NCI-H2107 (cell line): ENCODE results near the gene HIC2.
"Not testable (repeated sequence)": the region's sequence is repeated elsewhere in the genome, so short reads cannot be mapped to it uniquely, and the experiment has no call there.

Experiments
- DNase-seq: peaks from one replicate; lab custom pipeline; 2025; lab: John Stamatoyannopoulos, UW

The HIC2 gene

DNA sequence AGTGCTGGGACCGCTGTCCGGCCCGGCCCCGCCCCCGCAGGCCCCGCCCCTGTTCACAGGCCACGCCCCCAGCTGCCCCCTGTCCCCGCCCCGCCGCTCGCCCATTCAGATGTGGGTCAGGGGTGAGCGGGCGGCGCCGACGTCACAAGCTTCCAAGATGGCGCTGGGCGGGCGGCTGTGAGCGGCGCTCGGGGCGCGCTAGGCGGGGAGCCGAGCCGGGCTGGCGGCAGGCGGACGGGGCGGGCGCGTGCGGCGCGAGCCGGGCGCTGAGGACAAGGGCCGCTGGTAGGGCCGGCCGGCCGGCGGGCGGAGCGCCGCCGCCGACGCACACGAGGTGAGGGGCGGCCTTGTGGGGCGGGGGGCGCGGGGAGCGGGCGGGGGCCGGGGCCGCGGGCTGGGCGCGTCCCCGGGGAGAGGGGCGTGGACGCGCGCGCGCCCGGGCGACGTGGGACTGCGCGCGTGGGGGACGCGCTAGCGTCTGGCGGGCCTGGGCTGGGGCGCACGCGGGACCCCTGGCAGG is at the start of gene HIC2:
HIC2 (plus strand) TSS at position 145 of the 520 bp plus-strand sequence. CDS start 25,461 bp downstream, outside the sequence.
- DNase-seq: not testable (repeated sequence)

- not testable (repeated sequence) for DNase-seq
Measured at GRCh38 chr22:21368603-21369310, 48.4 kb upstream of the HIC2 start.

DNA sequence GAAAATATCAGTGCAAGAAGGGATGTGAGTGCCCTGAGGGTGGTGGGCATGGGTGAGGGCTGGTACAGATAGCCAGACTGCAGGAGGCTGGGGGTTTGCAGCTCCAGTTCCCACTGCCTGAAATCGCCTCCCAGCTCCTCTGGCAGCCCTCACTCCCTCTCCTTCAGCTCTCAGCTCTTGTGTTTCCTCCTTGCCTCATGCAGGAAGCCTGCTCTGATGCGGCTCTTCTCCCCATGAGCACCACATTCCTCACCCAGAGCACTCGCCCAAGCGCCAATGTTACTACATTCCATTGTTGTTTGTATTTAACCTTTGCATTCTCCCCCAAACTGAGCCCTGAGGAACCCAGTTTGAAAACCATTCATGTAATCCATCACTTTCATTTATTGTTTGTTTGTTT is 41.3 kb upstream of the HIC2 start:
- DNase-seq: not testable (repeated sequence)

- DNase-seq: not testable (repeated sequence)
Measured at GRCh38 chr22:21383701-21384467, 33.3 kb upstream of the HIC2 start, which contains the start of gene RIMBP3B. TSS of gene RIMBP3B (plus strand) at chr22:21383751. CDS start at chr22:21383859, 108 bp downstream.

DNA sequence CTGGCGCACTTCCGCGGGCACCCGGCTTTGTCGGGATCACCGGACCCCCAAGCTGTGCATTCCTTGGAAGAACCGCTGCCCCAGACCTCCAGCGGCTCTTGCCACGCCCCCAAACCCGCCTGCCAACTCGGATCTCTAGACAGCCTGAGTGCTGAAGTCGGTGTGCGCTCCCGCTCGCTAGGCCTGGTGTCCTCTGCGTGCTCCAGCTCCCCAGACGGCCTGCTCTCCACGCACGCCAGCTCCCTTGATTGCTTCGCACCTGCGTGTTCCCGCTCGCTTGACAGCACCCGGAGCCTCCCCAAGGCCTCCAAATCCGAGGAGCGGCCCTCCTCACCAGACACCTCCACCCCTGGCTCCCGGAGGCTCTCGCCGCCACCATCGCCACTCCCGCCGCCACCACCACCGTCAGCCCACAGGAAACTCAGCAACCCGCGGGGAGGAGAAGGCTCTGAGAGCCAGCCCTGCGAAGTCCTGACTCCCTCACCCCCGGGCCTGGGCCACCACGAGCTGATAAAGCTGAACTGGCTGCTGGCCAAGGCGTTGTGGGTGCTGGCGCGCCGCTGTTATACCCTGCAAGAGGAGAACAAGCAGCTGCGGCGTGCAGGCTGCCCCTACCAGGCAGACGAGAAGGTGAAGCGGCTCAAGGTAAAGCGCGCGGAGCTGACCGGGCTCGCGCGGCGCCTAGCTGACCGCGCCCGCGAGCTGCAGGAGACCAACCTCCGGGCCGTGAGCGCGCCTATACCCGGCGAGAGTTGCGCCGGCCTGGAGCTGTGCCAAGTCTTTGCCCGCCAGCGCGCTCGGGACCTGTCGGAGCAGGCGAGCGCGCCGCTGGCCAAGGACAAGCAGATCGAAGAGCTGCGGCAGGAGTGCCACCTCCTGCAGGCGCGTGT is 32.5 kb upstream of the HIC2 start:
- DNase-seq: not testable (repeated sequence)

GRCh38 chr22:21389480-21389879 is 27.7 kb upstream of the HIC2 start:
- not testable (repeated sequence) for DNase-seq

GRCh38 chr22:21390013-21390412 is 27.2 kb upstream of the HIC2 start:
- DNase-seq: not testable (repeated sequence)

GRCh38 chr22:21394613-21395012 is 22.6 kb upstream of the HIC2 start:
- not testable (repeated sequence) for DNase-seq

DNA sequence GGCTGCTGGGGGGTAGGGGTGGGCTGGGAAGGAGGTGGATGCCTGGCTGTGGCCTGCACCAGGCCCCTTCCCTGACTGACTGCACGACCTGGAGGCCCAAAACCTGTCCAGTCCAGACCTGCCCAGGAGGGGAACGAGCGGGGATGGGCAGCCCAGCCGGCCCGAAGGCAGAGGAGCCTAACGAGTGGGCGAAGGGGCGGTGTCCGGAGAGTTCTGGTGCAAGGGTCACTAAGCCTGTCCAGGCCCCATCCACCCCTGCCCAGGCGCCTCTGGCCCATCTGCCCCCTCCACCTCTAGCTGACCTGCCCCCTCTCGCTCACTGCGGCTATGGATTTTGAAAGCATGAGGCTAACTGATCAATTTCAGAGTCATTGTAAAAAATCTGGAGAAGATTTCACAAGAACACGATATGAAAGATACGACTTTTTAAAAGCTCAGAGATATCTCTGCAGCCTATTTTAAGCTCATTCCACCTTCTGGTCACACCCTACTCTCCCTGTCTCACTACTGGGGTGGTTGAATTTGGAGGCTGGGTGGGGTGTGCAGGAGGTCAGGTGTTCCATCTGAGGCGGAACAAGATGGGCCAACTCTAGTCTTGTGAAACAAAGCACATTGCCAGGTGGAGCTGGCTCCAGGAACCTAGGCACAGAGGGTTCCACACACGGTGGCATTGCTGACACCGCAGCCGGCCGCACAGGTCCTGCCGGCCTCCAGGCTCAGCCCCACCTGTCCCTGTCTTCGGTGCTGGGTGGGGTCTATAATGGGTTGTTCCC is 15.8 kb upstream of the HIC2 start:
- not testable (repeated sequence) for DNase-seq

DNA sequence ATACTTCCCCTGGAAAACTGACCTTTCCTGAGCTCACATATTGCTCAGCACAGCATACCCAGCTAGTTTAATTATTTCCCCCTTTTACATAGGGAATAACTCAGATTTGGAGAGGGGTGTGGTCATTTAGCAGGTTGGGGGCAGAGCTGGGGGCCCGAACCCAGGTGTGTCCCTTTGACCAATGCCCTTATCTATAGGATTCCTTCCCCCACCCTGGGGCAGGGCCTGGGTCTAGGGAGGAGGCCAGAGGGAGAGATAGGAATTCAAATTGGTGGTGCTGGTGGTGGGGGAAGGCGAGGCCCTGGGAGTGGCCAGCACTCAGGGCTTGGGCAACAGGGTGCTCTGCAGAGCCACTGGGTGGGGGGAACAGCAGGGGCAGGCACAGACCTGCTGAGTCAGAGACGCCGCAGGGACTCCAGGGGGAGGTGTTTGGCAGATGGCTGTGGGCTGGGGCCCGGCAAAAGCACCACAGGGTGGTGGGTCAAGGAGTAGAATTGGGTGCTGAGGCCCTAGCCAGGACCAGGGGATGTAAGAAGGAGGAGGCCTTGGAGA is 14.3 kb upstream of the HIC2 start:
- not testable (repeated sequence) for DNase-seq

DNA sequence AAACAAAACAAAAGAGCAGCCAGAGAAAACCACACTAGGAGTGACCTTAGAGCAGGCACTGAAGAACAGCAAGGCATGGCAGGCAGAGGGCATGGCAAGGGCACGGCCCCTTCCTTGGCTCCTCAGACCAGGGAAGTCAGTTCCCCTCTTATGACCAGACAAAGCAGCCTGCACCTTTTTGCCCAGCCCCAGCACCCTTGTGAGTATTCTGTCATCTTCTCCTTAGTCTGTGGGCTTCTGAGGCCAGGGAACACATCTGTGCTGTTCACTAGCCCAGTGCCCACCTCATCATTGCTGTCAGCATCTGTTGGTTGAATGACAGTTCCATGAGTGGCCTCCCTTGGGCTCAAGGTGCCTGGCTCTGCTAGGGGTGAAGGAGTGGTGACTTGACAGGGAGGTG is 10.0 kb upstream of the HIC2 start:
- not testable (repeated sequence) for DNase-seq

- DNase-seq: not testable (repeated sequence)
Measured at GRCh38 chr22:21407792-21408191, 9.4 kb upstream of the HIC2 start.

DNA sequence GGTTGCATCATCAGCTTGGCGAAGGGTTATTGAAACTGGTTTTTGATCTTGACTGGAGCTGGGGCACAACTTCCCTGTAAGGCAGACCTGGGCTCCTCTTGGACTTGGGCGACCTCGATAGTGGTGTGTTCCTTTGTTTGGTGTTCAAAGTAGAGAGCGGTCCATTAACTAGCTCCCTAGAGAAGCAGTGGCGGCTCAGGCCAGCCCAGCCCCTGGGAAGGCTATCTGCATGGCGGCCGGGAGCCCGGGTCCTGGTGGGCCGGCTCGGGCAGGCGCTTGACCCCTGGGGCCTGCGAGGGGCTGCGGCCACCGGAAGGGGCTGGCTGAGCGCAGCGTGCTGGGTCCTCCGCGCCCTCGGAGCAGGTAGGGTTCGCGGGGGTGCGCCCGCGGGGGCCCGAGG is 796 bp upstream of the HIC2 start:
- not testable (repeated sequence) for DNase-seq

- not testable (repeated sequence) for DNase-seq
Measured at GRCh38 chr22:21417853-21418252, 682 bp downstream of the HIC2 start.

DNA sequence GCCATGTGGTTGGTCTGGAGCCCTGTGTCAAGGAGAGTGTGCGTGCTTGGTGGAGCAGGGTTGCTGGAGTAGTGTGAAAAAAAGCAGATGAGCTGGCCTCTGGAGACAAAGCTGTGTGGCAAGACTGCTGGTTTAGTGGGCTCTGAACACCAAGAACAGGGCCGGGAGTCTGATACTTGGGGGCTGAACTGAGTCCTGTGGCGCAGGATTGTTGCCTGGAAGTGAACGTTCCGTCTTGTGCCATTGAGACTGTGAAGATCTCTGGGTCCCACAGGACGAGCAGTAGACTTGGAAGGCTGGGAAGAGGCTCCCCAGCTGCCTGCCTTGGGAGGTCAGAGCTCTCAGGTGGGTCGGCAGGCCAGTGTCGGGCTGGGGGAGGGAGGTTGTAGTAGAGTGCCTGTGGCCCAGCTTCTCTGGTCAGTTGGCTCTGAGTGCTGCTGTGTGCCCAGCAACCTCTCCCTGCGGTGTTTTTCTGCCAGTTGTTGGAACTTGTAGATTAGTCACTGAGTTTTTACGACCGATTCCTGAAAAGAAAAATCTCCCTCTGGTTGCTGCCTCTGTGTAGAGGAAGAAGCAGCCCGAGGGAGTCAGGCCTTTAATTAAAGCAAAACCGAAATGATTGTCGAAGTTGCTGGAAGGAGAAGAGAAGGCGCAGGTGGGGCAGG is 1.9 kb downstream of the HIC2 start:
- not testable (repeated sequence) for DNase-seq

GRCh38 chr22:21420180-21420763 is 3.1 kb downstream of the HIC2 start:
- not testable (repeated sequence) for DNase-seq

DNA sequence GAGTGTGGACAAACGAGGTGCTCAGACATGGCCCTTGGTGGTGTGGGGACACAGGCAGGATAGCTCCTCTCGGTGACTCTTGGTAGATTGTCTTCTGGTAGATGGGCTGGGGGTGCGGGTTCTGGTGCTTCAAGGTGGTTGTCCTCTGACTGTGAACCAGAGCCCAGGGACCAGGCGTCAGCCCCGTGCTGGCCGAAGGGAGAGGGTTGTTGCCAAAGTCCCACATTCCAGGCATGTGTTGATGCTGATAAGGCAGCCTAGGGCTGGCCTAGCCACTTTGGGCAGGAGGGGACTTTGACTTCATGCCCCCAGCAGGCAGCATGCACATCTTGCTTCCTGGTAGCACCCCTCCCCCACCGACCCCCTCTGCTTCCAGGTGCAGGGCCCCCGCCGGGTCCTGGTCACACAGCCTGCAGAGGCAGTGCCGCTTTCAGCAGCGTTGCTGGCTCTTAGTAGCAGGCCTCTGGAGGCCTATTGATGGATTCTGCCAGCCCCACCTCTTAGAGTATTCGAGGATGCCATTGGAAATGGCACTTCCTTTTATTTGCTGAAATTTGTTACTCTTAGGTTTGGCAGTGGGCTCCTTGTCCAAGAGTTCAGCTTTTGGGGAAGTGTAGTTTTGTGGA is 7.0 kb downstream of the HIC2 start:
- DNase-seq: not testable (repeated sequence)

DNA sequence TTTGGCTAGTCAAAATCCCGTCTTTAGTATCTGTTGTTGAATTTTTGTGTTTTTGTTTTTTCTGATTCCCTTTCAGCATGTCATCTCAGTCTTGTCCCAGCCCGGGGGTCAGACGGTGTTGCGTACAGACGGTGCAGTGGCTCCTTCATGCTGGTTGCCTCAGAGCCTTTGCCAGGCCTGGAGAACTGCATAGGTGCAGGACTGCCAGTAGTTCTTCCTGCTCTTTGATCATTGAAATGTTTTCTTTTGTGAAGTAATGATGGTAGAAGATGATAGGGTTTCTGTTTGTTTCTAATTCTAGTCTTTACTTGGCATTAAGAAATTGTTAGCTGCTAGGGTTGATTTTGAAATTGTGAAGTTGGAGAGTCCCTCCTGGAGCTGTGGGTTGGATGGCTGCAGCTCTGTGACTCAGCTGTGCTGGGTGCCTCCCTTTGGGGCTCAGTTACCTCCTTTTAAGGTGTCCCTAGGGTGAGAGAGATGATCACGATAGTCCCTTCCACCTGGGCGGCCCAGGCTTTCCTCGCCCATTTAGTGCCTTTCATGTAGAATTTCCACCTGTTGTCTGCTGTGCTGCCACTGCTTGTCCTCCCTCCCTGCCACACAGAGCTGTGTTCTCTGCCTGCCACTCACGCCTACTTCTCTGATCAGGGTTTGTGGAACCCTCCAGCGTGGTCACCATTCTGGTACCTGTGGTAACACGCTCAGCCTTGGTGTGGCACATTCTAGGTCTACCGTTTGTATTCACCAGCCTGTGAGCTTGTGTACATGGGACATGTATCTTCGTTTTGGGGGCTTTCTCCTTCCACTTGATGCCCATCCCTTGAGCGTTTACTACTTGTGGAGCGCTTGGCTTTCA is 17.4 kb downstream of the HIC2 start:
- not testable (repeated sequence) for DNase-seq
